ENCODE data around the gene PIEZO1. TPM values are rescaled to one million over a fixed set of nuclear protein-coding genes. Genes with fewer than 3 reads are reported as not detected.

Gene PIEZO1
- total and polyA plus RNA-seq, 8 donors, result 75.3 to 193 (median 103) TPM

DNA sequence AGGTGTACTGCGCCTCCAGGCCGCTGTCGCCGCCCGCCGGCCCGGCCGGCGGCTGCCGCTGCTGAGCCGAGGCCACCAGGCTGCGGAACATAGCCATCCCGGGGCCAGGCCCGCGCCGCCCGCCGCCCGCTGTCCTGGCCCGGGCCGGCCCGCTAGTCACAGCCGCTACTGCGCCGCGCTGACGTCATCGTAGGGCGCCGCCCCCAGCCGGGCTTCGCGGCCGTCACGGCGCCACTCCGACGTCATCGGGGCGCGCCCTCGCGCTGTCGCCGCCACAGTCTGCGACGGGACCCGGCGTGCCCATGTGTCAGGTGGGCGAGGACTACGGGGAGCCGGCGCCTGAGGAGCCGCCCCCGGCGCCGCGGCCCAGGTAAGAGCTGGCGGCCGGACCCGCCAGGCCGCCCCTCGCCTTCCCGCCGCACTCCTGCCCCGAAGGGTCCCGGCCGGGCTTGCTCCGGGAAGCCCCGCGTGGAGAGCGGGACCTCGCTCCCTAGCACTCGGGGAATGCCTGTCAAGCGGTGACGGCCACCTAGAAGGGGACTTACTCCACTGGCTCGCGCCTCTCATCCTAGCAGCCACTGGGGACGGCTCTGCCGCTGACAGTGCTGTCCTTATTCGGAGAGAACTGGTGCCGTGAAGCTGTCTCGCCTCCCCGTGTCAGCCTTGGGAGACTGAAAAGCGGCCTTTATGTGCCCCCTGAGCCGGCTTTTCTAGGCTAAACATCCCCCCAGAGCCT lies 78.6 kb downstream of the PIEZO1 start, which contains the start of the genes CTU2 and RNF166:
CTU2 (plus strand) TSS at position 275 of the 736 bp plus-strand sequence; CDS start at position 303, 28 bp downstream.
RNF166 (minus strand) TSS at position 180 of the 736 bp plus-strand sequence; CDS start at position 97, 83 bp downstream.
- no peaks in the 10 kb centered on the region for H3K9me3 ChIP-seq
- peak within 1 kb of the TSS; percentile 86 to 91 for H3K27ac ChIP-seq
- ATAC-seq (peak; percentile 86), DNase-seq (peak; percentile 88 to 97 (median 93))
- intact Hi-C loops (cut with DNase I), result no loop called here
- H3K36me3 ChIP-seq, result peaks cover 0 to 9% of the 10 kb centered on the region in 2 donors
- TF ChIP-seq CTCF (IDR thresholded peaks at IDR 0.05), result no peak
- peak within 1 kb of the TSS; percentile 92 to 93 for H3K4me3 ChIP-seq
- H3K4me1 ChIP-seq, result peaks cover 35 to 59% of the 10 kb centered on the region in 2 donors
- no peaks in the 10 kb centered on the region for H3K27me3 ChIP-seq

DNA sequence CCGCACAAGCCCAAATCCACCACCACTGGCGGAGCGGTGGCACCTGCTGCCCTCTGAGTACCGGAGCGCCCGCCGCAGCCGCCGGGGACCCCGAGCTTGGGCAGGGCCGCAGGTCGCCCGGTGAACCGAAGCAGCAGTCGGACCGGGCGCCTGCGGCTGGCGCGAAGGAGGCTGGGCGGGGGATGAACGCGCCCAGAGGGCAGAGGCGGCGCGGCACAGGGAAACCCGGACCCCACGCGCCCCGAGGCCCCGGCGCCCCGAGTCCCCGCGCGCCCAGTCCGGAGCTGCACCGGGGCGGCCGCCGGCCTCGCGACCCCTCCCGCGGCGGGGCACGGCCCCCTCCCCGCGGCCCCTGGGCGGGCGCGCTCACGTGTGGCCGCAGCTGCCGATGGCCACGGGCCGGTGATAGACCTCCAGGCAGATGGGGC lies 79.2 kb downstream of the PIEZO1 start:
- Histone ChIP-seq H3K27ac (peak overlapping the region; percentile 86 to 91), H3K27me3 (no peaks in the 10 kb centered on the region), H3K36me3 (peaks cover 0 to 9% of the 10 kb centered on the region in 2 donors), H3K4me1 (peaks cover 39 to 65% of the 10 kb centered on the region in 2 donors), H3K9me3 (no peaks in the 10 kb centered on the region), H3K4me3 (peak overlapping the region; percentile 92 to 93)
- intact Hi-C loops (cut with DNase I), result no loop called here
- DNase-seq, result no peak
- peak; percentile 3 for ATAC-seq
- no peak for TF ChIP-seq CTCF (IDR thresholded peaks at IDR 0.05)

DNA sequence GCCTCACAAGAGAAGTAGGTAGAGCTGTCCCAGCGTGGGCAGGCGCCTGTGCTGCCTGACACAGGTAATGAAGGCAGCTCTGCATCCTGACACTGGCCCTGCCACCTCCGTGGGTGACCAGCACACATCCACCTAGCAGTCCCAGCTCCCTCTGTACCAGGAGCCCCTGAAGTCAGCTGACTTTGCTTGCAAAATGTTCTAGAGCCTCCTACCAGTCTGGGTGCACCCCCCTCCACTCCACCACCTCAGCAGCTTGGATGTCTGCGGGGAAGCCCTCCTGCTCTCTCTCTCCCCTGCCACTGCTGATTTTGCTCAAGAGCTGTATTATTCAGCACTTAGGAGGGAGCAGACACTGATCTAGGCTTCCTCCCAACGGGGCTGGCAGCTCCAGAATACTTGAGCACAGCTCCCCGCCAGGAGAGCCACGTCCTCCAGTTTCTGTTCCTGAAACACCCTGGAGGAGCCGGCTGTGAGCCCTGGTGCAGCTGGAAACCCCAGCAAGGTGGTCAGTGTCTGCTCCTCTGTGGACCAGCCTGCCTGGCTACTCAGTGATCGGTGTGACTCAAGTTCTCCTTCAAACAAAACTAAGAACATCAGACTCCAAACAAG lies 79.8 kb downstream of the PIEZO1 start:
- Histone ChIP-seq H3K9me3 (no peaks in the 10 kb centered on the region), H3K4me1 (peaks cover 43 to 72% of the 10 kb centered on the region in 2 donors), H3K36me3 (peaks cover 0 to 13% of the 10 kb centered on the region in 2 donors), H3K27me3 (no peaks in the 10 kb centered on the region), H3K27ac (peak overlapping the region; percentile 86 to 91), H3K4me3 (peak overlapping the region; percentile 92 to 93)
- intact Hi-C loops (cut with DNase I), result no loop called here
- no peak for DNase-seq
- no peak for TF ChIP-seq CTCF (IDR thresholded peaks at IDR 0.05)
- ATAC-seq, result peak; percentile 6

DNA sequence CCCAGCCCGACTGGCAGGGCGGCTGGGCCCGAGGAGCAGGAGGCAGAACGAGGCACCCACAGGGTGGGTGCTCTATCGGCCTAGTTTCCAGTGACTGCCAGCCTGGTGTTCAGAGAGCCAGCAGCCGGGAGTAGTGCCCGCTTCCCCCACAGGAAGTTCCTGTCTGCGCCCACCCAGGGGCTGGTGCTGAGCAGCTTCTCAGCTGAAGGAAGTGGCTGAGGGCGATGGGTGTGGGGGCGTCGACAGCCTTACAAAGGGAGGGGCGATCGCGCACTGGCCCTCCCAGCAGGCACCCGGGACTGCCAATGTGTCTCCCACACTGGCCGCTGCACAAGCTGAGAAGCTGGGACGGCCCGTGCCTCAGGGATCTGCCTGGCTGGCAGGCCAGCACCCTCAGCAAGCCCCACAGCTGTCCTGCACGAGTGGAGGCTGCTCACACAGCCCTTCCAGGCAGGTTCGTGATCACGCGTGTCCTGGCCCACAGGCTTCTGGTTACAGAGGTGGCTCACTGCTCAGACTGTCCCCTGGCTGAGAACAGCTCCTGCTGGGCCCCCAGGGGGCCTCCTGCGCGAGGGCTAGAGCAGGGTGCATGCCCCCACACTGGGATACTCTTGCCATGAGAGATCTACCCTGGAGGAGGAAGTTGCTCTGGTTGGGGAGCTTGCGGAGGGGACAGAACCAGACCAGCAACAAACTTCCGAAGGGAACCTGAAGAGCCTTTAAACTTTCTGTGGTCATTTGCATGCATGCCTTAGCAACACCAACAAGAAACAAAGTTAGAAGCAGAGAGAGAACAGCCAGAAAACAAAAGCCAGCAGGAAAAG lies 81.3 kb downstream of the PIEZO1 start:
- Histone ChIP-seq H3K4me3 (peak overlapping the region in 1 of 2 donors; percentile 92), H3K4me1 (peaks cover 43 to 86% of the 10 kb centered on the region in 2 donors), H3K27ac (peak overlapping the region; percentile 86 to 91), H3K9me3 (no peaks in the 10 kb centered on the region), H3K36me3 (peaks cover 0 to 20% of the 10 kb centered on the region in 2 donors), H3K27me3 (no peaks in the 10 kb centered on the region)
- TF ChIP-seq CTCF (IDR thresholded peaks at IDR 0.05), result no peak
- peak in 1 of 4 donors; percentile 76 for DNase-seq
- intact Hi-C loops (cut with DNase I), result no loop called here
- peak; percentile 3 for ATAC-seq

All from left lung (tissue), 10 donors.